ENCODE measurements around the gene FBXO8. TPM values are rescaled to one million over a fixed set of nuclear protein-coding genes. Genes with fewer than 3 reads are reported as not detected.

The FBXO8 gene
- total and polyA plus RNA-seq, 2 of the 4 experiments (the other 2 are of a cell fraction) = 11.3 to 25.6 TPM

- Histone ChIP-seq H3K9me3 (ENCODE audit: control insufficient read depth, insufficient read depth, low read length) (no peaks in the 10 kb centered on the region), H4K8ac (ENCODE audit: low read depth in 2 of 2, low read length in 2 of 2) (no peak overlapping the region), H3K23ac (ENCODE audit: low read depth, low read length) (no peak overlapping the region), H2AK9ac (replicated peaks; ENCODE audit: low read depth, low read length, poor library complexity) (no peak overlapping the region), H3K56ac (ENCODE audit: extremely low read depth, insufficient read depth, low read length) (no peak overlapping the region), H3K4me1 (ENCODE audit: control insufficient read depth, insufficient read depth, low read length) (0 out of 2 replicates have a peak, but pooled peaks cover 3% of the 10 kb centered on the region), H3K27ac (ENCODE audit: insufficient read depth, low read length) (no peak overlapping the region), H2AFZ (replicated peaks; ENCODE audit: low read length, poor library complexity) (no peak overlapping the region), H4K91ac (ENCODE audit: insufficient read depth, low read depth, low read length) (no peak overlapping the region), H2AK5ac (ENCODE audit: low read depth, low read length) (no peak overlapping the region), H2BK20ac (ENCODE audit: low read depth, low read length) (no peak overlapping the region), H3K9ac (ENCODE audit: low read depth, low read length) (no peak overlapping the region), H2BK5ac (ENCODE audit: low read depth, low read length, poor library complexity, severe bottlenecking) (no peak overlapping the region), H3K14ac (replicated peaks; ENCODE audit: low read depth, low read length) (no peak overlapping the region), H3K4me2 (ENCODE audit: low read depth, low read length) (no peak overlapping the region), H2BK15ac (ENCODE audit: low read depth, low read length) (no peak overlapping the region), H4K5ac (ENCODE audit: low read depth, low read length) (no peak overlapping the region), H3K27me3 (ENCODE audit: control insufficient read depth, insufficient read depth, low read length) (no peaks in the 10 kb centered on the region), H3K79me1 (ENCODE audit: low read depth in 1 of 2, low read length in 2 of 2) (no peaks in the 10 kb centered on the region), H2BK120ac (ENCODE audit: low read depth, low read length) (no peak overlapping the region), H3K36me3 (ENCODE audit: control insufficient read depth, insufficient read depth, low read length) (no peaks in the 10 kb centered on the region), H3K9me1 (ENCODE audit: insufficient read depth, low read length) (peaks cover 3% of the 10 kb centered on the region; the same call in 1 of the 2 replicates), H3K18ac (ENCODE audit: low read depth, low read length) (no peak overlapping the region), H4K20me1 (ENCODE audit: insufficient read depth, low read length) (no peaks in the 10 kb centered on the region), H3K4ac (ENCODE audit: low read depth, low read length) (no peak overlapping the region), H3K4me3 (ENCODE audit: insufficient read depth, low read depth, low read length) (no peak overlapping the region)
- in situ Hi-C loops (cut with MboI; ENCODE audit: low sequenced_read_pairs) (no loop called here), dilution Hi-C loops (cut with HindIII; ENCODE audit: low sequenced_read_pairs, unreplicated experiment) (no loop called here), intact Hi-C loops (cut with micrococcal nuclease) (no loop called here)
- ATAC-seq (ENCODE audit: low read depth) (no peak), DNase-seq (no peak)
- ChIA-PET CTCF (interaction anchor here (0.6 kb wide), 1 partner anchor 9 kb away, joined by 3 read pairs; no protein-coding TSS in a partner anchor), POLR2A (ENCODE audit: unreplicated experiment) (no interaction called here)
- TF ChIP-seq CEBPB (IDR thresholded peaks at IDR 0.05; ENCODE audit: low read depth, low read length) (no peak), ELK1 (IDR thresholded peaks at IDR 0.05; ENCODE audit: borderline replicate concordance, low read depth, low read length) (no peak), NFE2L2 (IDR thresholded peaks at IDR 0.05; ENCODE audit: low read depth, low read length) (no peak)
- no CpG with 5 or more reads among the region's 1 CpG for WGBS, 2 experiments (ENCODE audit: extremely low coverage in 2 of 2, insufficient read length in 1 of 2)
- BruUV-seq (replicated peaks) = no TSS peak
These were observed 28.1 kb downstream of the FBXO8 start for GRCh38 chr4:174255374-174255773.
